Measurements from ENCODE around the gene IRF2BPL.
A peak's percentile ranks its signal among the peaks of the same experiment; 100 is the strongest.

Gene IRF2BPL

DNA sequence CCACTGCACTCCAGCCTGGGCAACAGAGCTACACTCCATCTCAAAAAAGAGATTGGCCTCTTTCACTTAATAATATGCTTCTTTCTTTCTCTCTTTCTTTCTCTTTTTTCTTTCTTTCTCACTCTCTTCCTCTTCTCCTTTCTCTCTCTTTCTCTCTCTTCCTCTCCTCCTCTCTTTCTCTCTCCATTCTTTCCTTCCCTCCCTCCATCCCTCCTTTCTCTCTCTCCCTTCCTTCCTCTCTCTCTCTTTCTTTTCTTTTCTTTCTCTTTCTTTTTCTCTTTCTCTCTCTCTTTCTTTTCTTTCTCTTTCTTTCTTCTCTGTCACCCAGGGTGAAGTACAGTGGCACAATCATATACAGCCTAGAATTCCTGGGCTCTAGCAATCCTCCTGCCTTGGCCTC is 38.4 kb downstream of the IRF2BPL start:
- DNase-seq (ENCODE audit: low read depth in 2 of 2, low spot score in 1 of 2), result no peak

GRCh38 chr14:76987956-76988520 is 40.5 kb downstream of the IRF2BPL start:
- DNase-seq (ENCODE audit: low read depth in 2 of 2, low spot score in 1 of 2), result no peak

GRCh38 chr14:76986231-76986565 is 42.3 kb downstream of the IRF2BPL start:
- no peak for DNase-seq (ENCODE audit: low read depth in 2 of 2, low spot score in 1 of 2)

DNA sequence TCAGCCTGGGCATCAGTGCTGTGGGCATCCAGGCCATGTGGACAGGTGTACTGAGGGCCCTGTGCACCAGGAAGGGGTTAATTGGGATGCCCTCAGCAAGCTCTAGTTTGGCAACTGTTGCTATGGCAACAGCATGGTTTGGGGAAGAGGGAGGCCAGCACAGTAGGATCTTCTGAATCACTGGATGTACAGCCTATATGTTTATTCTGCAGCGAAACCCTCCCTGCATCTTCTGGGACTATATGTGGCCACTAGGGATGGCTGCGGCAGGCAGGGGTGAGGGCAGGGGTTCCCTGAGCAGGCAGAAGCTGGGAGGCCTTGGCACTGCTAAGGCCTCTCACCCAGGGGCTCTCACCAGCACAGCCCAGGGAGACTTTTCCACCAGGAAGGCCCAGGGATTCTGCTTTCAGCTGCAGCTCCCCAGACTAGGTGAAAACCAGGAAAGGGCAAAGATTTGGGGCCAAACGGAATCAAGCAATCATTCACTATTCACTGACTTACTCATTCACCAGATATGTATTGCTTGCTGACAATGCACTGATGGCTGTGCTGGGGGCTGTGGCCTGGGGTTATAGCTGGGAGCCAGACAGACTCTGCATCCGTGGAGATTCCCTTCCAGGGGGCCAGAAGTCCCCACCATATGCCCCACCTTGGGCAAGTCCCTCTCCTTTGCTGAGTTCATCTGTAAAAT is 42.8 kb downstream of the IRF2BPL start:
- no peak for DNase-seq (ENCODE audit: low read depth in 2 of 2, low spot score in 1 of 2)

- no peak for DNase-seq (ENCODE audit: low read depth in 2 of 2, low spot score in 1 of 2)
Observed at GRCh38 chr14:76984787-76985375, 43.6 kb downstream of the IRF2BPL start.

DNA sequence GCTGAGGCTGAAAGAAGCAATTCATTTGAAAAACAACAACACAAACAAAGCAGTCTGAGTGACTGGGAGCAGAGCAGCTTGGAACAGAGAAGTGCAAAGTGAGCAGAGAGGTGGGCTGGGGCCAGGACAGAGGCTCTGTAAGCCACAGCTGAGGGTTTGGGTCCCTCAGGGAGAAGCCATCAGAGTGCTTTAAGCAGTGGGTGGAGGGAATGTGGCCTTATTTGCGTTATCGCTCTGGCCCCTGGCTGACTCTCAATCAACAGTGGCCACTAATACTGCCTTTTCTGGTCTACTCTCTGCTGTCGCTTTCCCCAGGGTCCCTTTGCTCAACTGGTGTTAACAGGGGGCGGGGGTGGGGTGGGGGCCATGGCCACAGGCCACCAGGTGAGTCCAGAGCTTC is 44.2 kb downstream of the IRF2BPL start:
- no peak for DNase-seq (ENCODE audit: low read depth in 2 of 2, low spot score in 1 of 2)

DNA sequence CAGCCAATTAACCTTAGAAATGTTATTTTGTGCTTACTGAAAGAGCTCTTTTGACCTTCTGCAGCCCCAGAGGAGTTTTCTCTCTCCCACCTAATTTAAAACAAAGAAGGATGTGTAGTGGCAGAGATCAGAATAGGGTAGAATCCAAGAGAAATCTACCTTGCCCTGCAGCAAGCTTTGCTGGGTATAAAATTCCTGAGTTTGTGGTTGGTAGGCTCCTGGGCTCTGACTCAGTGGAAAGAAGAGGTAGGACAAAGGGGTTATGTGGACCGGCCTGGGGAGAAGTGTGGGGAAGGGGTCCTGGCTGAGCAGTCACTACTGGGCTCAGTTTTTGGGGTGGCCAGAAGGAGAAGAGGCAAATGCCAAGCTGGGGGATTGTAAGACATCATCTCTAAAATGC is 46.8 kb downstream of the IRF2BPL start:
- no peak for DNase-seq (ENCODE audit: low read depth in 2 of 2, low spot score in 1 of 2)

GRCh38 chr14:76977793-76978720 is 50.5 kb downstream of the IRF2BPL start:
- peak; percentile 72 to 84 for DNase-seq (ENCODE audit: low read depth in 2 of 2, low spot score in 1 of 2)

GRCh38 chr14:76976240-76977005 is 52.1 kb downstream of the IRF2BPL start:
- DNase-seq (ENCODE audit: low read depth in 2 of 2, low spot score in 1 of 2), result no peak

GRCh38 chr14:76975812-76976211 is 52.7 kb downstream of the IRF2BPL start:
- DNase-seq (ENCODE audit: low read depth in 2 of 2, low spot score in 1 of 2), result no peak

DNA sequence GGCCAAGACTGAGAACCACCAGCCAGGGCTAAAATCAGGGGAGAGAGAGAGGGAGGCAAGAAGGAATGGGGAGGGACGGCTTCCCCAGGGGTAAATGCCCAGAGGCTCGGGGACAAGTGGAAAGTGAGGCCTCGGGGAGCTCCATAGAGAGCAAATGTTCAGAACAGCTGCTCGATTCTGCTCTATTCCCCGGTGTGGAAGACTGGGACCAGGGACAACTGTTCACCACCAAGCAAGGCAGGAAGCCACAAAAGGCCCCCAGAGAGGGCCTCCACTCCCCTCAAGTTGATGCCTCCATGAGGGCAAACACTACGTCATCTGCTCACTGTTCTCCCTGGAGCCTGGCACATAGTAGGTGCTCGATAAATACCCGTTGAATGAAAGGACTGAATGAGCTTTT is 53.5 kb downstream of the IRF2BPL start:
- DNase-seq (ENCODE audit: low read depth in 2 of 2, low spot score in 1 of 2), result no peak
